HCT116 (cell line): ENCODE results near the gene KCNV2. TPM values are rescaled to one million over a fixed set of nuclear protein-coding genes. Genes with fewer than 3 reads are reported as not detected.

Experiments used
- ATAC-seq: fragments of 200-7000 bp; cut with Tn5 transposase; 2 replicates; pipeline ENCODE4 v1.9.1; 2020; ENCODE audit warnings: mild to moderate bottlenecking, moderate library complexity
- BruUV-seq: library from RNA; stranded (reverse); fragments of 400-500 nt; replicated peaks from 2 replicates; lab custom pipeline; 2021; lab: Mats Ljungman, UMichigan
- CTCF ChIA-PET: fragments of 300-600 bp; sonication (Branson Sonifier 250); formaldehyde crosslinking; loops from one replicate; lab custom pipeline; 2021; ENCODE audit warnings: antibody characterized with exemption; lab: Charles Lee
- POLR2A ChIA-PET: fragments of 300-600, 350-600 bp; sonication (Branson Sonifier 250); formaldehyde crosslinking; loops from one replicate; lab custom pipeline; 2021; ENCODE audit warnings: antibody characterized with exemption; lab: Charles Lee
- RAD21 ChIA-PET, 2 experiments: fragments of 300-600 bp; sonication (Branson Sonifier 250); formaldehyde crosslinking; loops; one replicate each; lab custom pipeline; 2023; ENCODE audit warnings: low total read pairs in 2 of 2; ENCODE audit not compliant: uncharacterized antibody in 2 of 2, unreplicated experiment in 2 of 2, low non-redundant PET in 1 of 2; lab: Charles Lee
- DNase-seq: peaks from one replicate; pipeline ENCODE4 v3.0.0-alpha.2; 2010; ENCODE audit warnings: low read depth, low spot score
- H2AFZ ChIP-seq: fragments of 200-600 bp; shearing (Covaris generic), sonication (generic); 2 replicates; pipeline ENCODE4 v1.6.1; 2017; ENCODE audit warnings: low read depth, mixed run types, mixed read lengths, antibody characterized with exemption, low read length; ENCODE audit not compliant: poor library complexity, severe bottlenecking
- H3K27ac ChIP-seq: 2 replicates; pipeline ENCODE4 v1.5.1; 2012; ENCODE audit warnings: low read depth, low read length
- H3K27me3 ChIP-seq: fragments of 200-600 bp; sonication (generic); 2 replicates; pipeline ENCODE4 v1.6.1; 2016; ENCODE audit warnings: mixed run types, low read length, mixed read lengths; ENCODE audit not compliant: insufficient read depth
- H3K36me3 ChIP-seq, 2 experiments: fragments of 200-500 bp in 1 of 2; fragments of 200-600 bp in 1 of 2; sonication (Bioruptor generic) in 1 of 2; sonication (generic) in 1 of 2; 2 replicates each; pipeline versions ENCODE4 v1.5.1 to v1.6.1; 2014 to 2016; ENCODE audit warnings: low read length in 2 of 2, inconsistent platforms in 1 of 2, mixed read lengths in 1 of 2, mixed run types in 1 of 2; ENCODE audit not compliant: insufficient read depth in 2 of 2, control insufficient read depth in 1 of 2
- H3K4me1 ChIP-seq, 2 experiments: fragments of 200-600 bp in 1 of 2; sonication (generic) in 1 of 2; 2 replicates each; pipeline versions ENCODE4 v1.5.1 to v1.6.1; 2012 to 2017; ENCODE audit warnings: low read length in 2 of 2, inconsistent platforms in 1 of 2, mild to moderate bottlenecking in 1 of 2, mixed read lengths in 1 of 2, mixed run types in 1 of 2, moderate library complexity in 1 of 2; ENCODE audit not compliant: insufficient read depth in 2 of 2, control insufficient read depth in 1 of 2
- H3K4me2 ChIP-seq: fragments of 200-600 bp; sonication (generic); 2 replicates; pipeline ENCODE4 v1.6.1; 2017; ENCODE audit warnings: mixed run types, low read length, mixed read lengths
- H3K4me3 ChIP-seq, 2 experiments: fragments of 200-600 bp in 1 of 2; sonication (generic) in 1 of 2; replicated peaks in 1 of 2; 2 replicates each; pipeline ENCODE4 v1.5.1; 2011 to 2016; ENCODE audit warnings: low read length in 2 of 2, control low read depth in 1 of 2, low read depth in 1 of 2, mild to moderate bottlenecking in 1 of 2, mixed read lengths in 1 of 2, mixed run types in 1 of 2
- H3K79me2 ChIP-seq: fragments of 200-600 bp; sonication (generic); 2 replicates; pipeline ENCODE4 v1.6.1; 2017; ENCODE audit warnings: mild to moderate bottlenecking, mixed run types, low read length, moderate library complexity, mixed read lengths; ENCODE audit not compliant: insufficient read depth
- H3K9ac ChIP-seq: fragments of 200-600 bp; sonication (generic); 2 replicates; pipeline ENCODE4 v1.6.1; 2016; ENCODE audit warnings: low read length, mixed read lengths
- H3K9me2 ChIP-seq: fragments of 200-600 bp; sonication (generic), shearing (Covaris generic); 2 replicates; pipeline ENCODE4 v1.6.1; 2017; ENCODE audit warnings: mixed run types, mild to moderate bottlenecking, moderate library complexity; ENCODE audit not compliant: insufficient read depth
- H3K9me3 ChIP-seq, 2 experiments: fragments of 200-500 bp in 1 of 2; fragments of 200-600 bp in 1 of 2; sonication (Bioruptor generic) in 1 of 2; sonication (generic) in 1 of 2; 2 replicates each; pipeline ENCODE4 v1.6.1; 2014 to 2017; ENCODE audit warnings: low read length in 2 of 2, mixed read lengths in 2 of 2, inconsistent platforms in 1 of 2, low read depth in 1 of 2, mild to moderate bottlenecking in 1 of 2, mixed run types in 1 of 2, moderate library complexity in 1 of 2; ENCODE audit not compliant: control insufficient read depth in 1 of 2, insufficient read depth in 1 of 2
- H4K20me1 ChIP-seq: fragments of 200-600 bp; sonication (generic), shearing (Covaris generic); 2 replicates; pipeline ENCODE4 v1.6.1; 2017; ENCODE audit warnings: mixed run types, mild to moderate bottlenecking, moderate library complexity; ENCODE audit not compliant: insufficient read depth
- CEBPB ChIP-seq: IDR thresholded peaks from 2 replicates; pipeline ENCODE4 v1.6.1; 2012; ENCODE audit warnings: low read depth
- EGR1 ChIP-seq: IDR thresholded peaks from 2 replicates; pipeline ENCODE4 v1.6.1; 2012; ENCODE audit warnings: low read depth
- EZH2phosphoT487 ChIP-seq: fragments of 200-600 bp; IDR thresholded peaks from 2 replicates; pipeline ENCODE4 v1.6.1; 2018; ENCODE audit warnings: antibody characterized with exemption, borderline replicate concordance
- POLR2A ChIP-seq: IDR thresholded peaks from 2 replicates; pipeline ENCODE4 v1.7.0; 2011; ENCODE audit warnings: borderline replicate concordance; ENCODE audit not compliant: insufficient read depth, insufficient read length; ENCODE audit errors: extremely low read depth
- RAD21 ChIP-seq: IDR thresholded peaks from 2 replicates; pipeline ENCODE4 v1.6.1; 2012; ENCODE audit warnings: low read depth, mild to moderate bottlenecking
- TCF7L2 ChIP-seq: IDR thresholded peaks from 2 replicates; pipeline ENCODE4 v1.7.0; 2011; ENCODE audit warnings: borderline replicate concordance, inconsistent platforms; ENCODE audit not compliant: insufficient read depth, insufficient read length; ENCODE audit errors: extremely low read depth
- ZFX ChIP-seq: fragments of 450-650 bp; IDR thresholded peaks from 2 replicates; pipeline ENCODE4 v1.6.1; 2017
- ZNF274 ChIP-seq: fragments of 200-500 bp; sonication (Bioruptor generic); IDR thresholded peaks from 2 replicates; pipeline ENCODE4 v1.6.1; 2014; ENCODE audit warnings: mild to moderate bottlenecking, low read depth, low read length, inconsistent platforms
- intact Hi-C: fragments of 100-400 bp; cut with micrococcal nuclease; formaldehyde crosslinking; loops from 2 replicates; pipeline ENCODE4 v1.10.0; 2022
- total RNA-seq: library from RNA; stranded (reverse); gene quantifications from one replicate; pipeline ENCODE4 v1.2.1, GENCODE V29; 2021; ENCODE audit not compliant: unreplicated experiment
- TF ChIP-seq, protein P1 (sequence below), 3 experiments: fragments of 200-600 bp in 1 of 3; sonication (generic) in 1 of 3; IDR thresholded peaks in 2 of 3; conservative IDR thresholded peaks in 1 of 3; 2 replicates each; pipeline ENCODE4 v1.5.1; 2012 to 2017; ENCODE audit warnings: low read depth in 2 of 3, low read length in 2 of 3, antibody characterized with exemption in 1 of 3, borderline replicate concordance in 1 of 3, control low read depth in 1 of 3, mild to moderate bottlenecking in 1 of 3, mixed read lengths in 1 of 3, mixed run types in 1 of 3, moderate library complexity in 1 of 3; ENCODE audit not compliant: insufficient read depth in 1 of 3

KCNV2 gene
- total RNA-seq, 1 experiment from 2014 or later = not detected

DNA sequence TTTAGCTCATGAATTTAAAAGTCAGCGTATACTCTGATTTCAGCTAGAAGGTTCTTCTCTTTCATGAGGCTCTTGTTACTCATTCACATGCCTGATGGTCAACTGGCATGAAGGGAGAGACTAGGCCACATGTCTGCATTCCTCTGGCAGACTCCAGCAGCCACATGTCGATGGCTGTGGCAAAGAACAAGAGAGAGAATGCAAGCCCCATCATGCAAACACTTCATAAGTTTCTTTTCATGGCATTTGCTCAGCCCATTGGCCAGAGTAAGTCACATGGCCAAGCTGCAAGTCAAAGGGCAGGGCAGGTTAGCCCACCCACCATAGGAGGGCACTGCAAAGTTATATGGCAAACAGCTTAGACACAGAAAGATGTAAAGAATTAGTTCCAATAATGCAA is 5.4 kb downstream of the KCNV2 start:
- Histone ChIP-seq H3K4me2 (no peak overlapping the region), H3K27me3 (no peaks in the 10 kb centered on the region), H3K9me2 (no peaks in the 10 kb centered on the region), H4K20me1 (no peaks in the 10 kb centered on the region), H3K36me3 (peaks cover 0 to 5% of the 10 kb centered on the region in 2 experiments; a peak in 1 of 4 replicates), H3K4me1 (peaks cover 0 to 21% of the 10 kb centered on the region in 2 experiments; a peak in 1 of 4 replicates), H3K9ac (no peak overlapping the region), H3K79me2 (no peaks in the 10 kb centered on the region), H3K4me3 (no peak overlapping the region), H2AFZ (no peak overlapping the region), H3K9me3 (no peaks in the 10 kb centered on the region), H3K27ac (no peak overlapping the region)
- ChIA-PET POLR2A (no interaction called here), RAD21 (no interaction called here), CTCF (no interaction called here)
- ATAC-seq (no peak), DNase-seq (no peak)
- TF ChIP-seq EGR1 (no peak), EZH2phosphoT487 (no peak), RAD21 (no peak), CEBPB (no peak), TCF7L2 (no peak)
- TF ChIP-seq, protein P1, sequence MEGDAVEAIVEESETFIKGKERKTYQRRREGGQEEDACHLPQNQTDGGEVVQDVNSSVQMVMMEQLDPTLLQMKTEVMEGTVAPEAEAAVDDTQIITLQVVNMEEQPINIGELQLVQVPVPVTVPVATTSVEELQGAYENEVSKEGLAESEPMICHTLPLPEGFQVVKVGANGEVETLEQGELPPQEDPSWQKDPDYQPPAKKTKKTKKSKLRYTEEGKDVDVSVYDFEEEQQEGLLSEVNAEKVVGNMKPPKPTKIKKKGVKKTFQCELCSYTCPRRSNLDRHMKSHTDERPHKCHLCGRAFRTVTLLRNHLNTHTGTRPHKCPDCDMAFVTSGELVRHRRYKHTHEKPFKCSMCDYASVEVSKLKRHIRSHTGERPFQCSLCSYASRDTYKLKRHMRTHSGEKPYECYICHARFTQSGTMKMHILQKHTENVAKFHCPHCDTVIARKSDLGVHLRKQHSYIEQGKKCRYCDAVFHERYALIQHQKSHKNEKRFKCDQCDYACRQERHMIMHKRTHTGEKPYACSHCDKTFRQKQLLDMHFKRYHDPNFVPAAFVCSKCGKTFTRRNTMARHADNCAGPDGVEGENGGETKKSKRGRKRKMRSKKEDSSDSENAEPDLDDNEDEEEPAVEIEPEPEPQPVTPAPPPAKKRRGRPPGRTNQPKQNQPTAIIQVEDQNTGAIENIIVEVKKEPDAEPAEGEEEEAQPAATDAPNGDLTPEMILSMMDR (IDR thresholded peaks at IDR 0.05 in 2 of 3, conservative IDR thresholded peaks at IDR 0.05 in 1 of 3; ENCODE audit: borderline replicate concordance in 1 of 3, insufficient read depth in 1 of 3, low read depth in 2 of 3, low read length in 2 of 3) = no peak
- intact Hi-C loops = loop anchor here (5.0 kb wide), 1 partner anchor 590 kb away; no protein-coding TSS in a partner anchor
- BruUV-seq = no TSS peak

DNA sequence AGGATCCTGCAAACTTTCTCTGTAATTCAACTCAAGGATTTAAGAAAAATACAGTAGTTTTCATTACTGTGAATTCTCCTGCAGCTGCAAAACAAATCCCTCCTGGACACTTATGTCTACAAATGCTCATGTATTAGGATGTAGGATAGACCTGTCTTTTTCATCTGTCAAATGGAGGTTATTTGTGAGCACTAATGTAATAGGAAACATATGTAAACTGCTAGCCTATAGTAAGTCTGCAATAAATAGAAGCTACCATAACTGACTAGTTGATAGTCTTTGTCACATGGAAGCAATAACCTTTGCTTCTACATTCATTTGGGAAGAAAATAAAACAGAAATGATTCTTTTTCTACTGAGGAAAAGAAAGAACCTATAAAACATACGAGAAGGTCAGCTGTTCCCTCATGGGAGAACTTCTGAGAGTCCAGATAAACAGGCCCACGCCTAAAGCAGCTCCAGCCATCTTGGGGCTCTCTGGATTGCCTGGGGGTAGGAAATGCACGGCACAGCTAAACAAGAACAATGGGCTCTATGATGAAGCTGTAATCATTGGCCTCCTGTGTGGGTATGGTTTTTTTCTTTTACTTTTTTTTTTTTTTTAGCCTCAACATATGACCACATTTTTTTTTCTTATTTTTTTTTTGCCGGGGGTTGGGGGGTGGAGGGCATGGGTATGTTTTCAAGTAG is 6.2 kb downstream of the KCNV2 start:
- Histone ChIP-seq H3K9me2 (no peaks in the 10 kb centered on the region), H3K36me3 (peaks cover 0 to 5% of the 10 kb centered on the region in 2 experiments; a peak in 1 of 4 replicates), H3K9me3 (no peaks in the 10 kb centered on the region), H4K20me1 (no peaks in the 10 kb centered on the region), H3K4me2 (no peak overlapping the region)
- RAD21 ChIA-PET = no interaction called here
- no peak for ATAC-seq
- no TSS peak for BruUV-seq
- TF ChIP-seq POLR2A (no peak), ZNF274 (no peak), ZFX (no peak), EZH2phosphoT487 (no peak)
- TF ChIP-seq, protein P1 (IDR thresholded peaks at IDR 0.05 in 2 of 3, conservative IDR thresholded peaks at IDR 0.05 in 1 of 3; ENCODE audit: borderline replicate concordance in 1 of 3, insufficient read depth in 1 of 3, low read depth in 2 of 3, low read length in 2 of 3) = no peak
- TF ChIP-seq, all 23 proteins: peak for 0
- Histone ChIP-seq H3K4me1 (peaks cover 0 to 22% of the 10 kb centered on the region in 2 experiments; a peak in 1 of 4 replicates), H3K27ac (no peak overlapping the region), H2AFZ (no peak overlapping the region), H3K79me2 (no peaks in the 10 kb centered on the region), H3K9ac (no peak overlapping the region), H3K27me3 (no peaks in the 10 kb centered on the region), H3K4me3 (no peak overlapping the region)
- POLR2A ChIA-PET = no interaction called here
- CTCF ChIA-PET = no interaction called here
- intact Hi-C loops = loop anchor here (5.0 kb wide), 1 partner anchor 591 kb away; no protein-coding TSS in a partner anchor
- no peak for DNase-seq
